GM21367 (cell line): Measurements from ENCODE around the gene KRT75.
"Not testable (repeated sequence)": the region's sequence is repeated elsewhere in the genome, so short reads cannot be mapped to it uniquely, and the experiment has no call there.

Experiments
- ATAC-seq: cut with Tn5 transposase; IDR thresholded peaks from one replicate; pipeline ENCODE4 v1.9.1; 2021; ENCODE audit not compliant: unreplicated experiment

The KRT75 gene

DNA sequence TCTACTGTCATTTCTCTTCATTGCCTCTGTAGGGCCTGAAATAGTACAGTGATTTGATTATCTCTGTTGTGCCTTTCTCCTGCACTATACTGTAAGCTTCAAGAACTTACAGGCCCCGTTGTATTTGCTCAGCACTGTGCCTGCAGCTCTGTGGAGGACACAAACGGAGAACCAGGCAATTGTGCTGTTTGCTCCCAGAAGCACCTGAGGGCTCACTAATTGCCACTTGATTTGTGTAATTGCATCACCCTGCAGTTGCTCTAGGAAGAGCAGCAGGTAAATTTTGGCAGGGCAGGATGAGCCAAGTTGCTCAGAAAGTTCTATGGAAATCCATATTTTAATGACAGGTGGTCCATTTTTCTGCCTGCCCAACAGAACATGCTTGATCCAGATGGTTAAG lies 16.4 kb downstream of the KRT75 start:
- ATAC-seq = no peak

DNA sequence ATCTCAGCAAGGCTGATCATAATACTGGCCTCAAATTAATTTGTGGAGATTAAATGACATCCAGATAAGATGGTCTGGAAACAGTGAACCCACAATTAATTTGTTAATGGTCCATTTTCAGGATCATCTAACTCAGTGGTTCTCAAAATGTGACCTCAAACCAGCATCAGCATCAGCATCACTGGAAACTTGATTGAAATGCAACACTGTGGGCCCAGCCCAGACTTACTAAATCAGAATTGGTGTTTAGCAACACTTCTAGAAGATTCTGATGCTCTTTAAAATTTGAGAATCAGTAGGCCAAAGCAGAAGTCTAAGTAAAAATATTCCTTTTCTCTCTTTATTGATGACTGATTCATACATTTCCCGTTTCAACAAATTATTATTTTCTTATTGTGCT lies 17.4 kb downstream of the KRT75 start:
- no peak for ATAC-seq

DNA sequence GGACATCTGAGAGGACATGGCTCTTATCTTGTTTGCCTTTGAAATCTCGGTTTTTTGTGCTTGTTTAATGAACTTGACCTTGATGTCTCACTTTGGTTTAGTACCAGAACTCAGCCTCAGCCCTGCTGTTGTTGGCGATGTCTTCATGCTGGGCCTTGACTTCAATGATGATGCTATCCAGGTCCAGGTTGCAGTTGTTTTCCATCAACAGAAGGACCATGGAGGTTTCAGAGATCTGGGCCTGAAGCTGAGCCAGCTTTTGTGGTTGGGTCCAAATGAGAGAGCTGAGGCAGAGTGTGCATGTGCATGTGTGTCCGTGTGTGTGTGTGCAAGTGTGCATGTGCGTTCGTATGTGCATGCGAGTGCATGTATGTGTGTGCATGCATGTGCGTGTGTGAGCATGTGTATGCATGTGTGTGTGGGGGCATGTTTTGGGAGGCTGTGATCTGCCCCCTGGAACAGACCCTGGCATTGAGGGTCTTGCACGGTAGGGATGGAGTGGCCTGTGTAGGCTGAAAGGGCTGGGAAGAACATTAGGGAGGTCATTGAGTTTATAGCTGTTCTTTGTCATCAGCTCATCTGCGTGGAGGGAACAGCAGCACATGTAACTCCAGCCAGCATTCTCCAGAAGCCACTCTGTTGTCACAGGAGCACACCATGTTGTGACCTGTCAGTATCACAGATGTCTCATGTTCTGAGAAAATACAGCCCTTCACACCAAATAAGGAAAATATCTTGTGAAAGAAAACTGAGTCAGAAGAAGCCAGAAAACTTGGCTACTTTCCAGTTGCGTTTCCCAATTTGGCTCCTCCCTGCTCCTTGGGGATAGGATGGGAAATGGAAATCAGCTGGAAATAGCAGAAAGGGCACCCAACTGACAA lies 18.1 kb downstream of the KRT75 start:
- ATAC-seq = no peak

DNA sequence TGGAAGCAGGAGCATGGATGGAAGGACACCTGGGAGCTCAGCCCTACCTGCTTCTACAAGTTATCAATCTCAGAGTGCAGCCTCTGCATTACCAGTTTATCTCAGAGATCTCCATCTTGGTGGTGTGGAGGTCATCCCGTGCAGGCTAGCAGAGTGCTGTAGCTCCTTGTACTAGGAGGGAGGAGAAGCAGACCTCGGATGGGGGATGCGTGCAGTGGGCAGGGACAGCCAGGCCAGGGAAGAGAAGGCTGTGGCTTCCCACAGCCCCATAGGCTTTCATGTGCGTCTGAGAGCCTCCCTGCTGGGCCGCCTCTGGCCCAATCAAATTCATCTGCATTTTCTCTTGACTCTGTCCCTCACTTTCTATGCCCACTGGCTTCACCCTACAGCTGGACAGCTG lies 19.2 kb downstream of the KRT75 start:
- ATAC-seq = no peak

DNA sequence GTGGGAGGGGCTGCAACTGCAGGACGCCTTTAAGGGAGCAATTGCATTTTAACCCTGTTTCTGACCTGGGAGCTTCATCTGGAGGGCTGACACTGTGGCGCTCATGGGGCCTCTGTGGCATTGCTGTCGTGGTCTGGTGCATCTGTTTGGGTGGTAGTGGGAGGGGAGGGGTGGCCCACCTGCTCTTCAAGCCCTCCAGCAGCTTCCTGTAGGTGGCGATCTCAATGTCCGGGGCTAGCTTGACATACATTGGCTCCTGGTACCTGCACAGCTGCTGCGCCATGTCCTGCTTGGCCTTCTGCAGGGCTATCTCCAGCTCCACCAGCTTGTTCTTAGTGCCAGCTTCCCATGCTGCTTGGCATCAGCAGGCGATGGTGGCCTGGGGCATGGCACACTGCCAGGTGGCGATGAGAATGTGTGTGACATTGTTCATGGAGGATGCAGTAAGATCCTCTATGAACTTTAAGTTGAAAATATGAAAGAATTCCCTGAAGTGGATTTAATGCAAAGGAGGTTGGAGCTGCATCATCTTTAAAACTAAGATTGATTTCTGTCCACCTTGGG lies 20.3 kb downstream of the KRT75 start:
- ATAC-seq = no peak

DNA sequence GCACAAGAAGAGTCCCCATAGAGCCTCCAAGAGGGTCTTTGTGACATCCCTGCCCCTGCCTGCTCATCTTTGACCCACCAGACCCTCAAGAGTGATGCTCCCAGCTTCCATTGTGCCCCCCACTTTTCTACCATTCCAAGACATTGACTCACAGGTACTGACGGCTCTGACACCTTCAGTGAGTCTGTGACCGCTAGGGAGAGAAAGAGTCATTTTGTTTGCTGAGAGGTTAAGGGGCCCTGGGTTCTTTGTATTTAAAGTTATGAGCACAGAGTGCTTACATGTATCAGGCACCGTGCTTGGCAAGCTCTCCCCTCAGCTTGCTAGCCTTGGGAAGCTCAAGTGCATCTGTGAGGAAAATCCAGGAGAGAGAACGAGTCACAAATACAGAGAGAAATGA lies 21.0 kb downstream of the KRT75 start:
- no peak for ATAC-seq

DNA sequence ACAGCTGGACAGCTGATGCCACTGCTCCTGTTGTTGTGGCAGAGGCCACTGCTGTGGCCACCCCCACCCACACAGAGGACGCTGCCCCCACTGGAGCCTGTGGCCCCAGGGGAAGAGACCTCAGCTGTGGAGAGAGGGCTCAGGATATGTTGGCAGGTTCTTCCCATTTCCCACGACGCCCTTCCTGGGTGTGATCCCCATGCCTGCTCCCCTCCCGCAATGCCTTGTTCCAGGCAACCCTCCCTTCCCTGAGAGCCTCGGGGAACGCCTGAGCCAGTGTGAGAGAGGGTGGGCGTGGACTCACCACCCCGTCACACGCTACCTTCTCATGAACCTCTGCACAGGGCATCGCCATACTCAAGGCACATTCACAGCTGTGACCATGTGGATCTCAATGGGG lies 22.4 kb downstream of the KRT75 start:
- no peak for ATAC-seq

DNA sequence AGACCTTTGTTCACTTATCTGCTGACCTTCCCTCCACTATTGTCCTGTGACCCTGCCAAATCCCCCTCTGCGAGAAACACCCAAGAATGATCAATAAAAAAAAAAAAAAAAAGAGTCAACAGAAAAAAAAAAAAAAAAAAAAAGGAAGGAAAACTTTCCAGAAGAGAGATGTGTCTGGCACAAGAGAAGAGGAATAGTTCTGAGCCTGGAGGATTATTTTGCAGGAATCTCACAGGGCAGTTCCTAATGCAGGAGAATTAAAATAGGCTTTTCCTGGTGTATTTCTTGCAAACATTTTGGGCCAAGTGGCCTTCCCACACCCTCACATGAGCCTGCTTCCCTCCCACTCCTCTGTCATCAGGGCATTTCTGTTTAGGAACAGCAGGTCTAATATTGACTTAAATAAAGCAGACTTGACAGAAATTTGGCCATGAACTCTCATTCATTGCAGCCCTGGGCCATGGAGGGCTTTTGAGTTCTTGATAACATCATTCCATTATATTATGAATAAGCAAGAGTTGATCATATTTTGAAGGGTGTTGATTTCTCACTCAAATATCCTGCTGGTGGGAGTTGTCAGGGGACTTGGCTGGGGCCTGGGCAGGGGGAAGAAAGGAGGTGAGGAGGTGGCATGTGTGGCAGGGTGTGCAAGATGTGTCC lies 23.5 kb downstream of the KRT75 start:
- not testable (repeated sequence) for ATAC-seq

DNA sequence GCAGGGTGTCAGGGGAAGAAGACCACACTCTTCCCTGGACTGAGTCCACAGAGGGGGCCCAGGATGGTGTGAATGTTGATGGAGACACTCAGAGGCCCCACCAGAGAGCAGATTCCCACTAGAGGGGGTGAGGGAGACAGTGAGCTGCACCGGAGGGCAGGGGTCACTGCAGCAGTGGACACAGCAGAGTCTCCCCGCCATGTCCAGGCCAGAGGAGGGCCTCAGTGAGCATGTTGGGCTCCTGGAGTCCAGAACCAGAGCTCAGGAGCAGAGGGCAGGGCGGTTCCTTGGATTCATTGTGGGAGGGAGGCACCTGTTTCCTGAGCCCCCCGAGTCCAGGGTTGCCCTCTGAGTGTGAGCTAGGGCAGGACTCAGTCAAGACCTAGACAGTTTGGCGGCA lies 26.3 kb downstream of the KRT75 start:
- no peak for ATAC-seq

DNA sequence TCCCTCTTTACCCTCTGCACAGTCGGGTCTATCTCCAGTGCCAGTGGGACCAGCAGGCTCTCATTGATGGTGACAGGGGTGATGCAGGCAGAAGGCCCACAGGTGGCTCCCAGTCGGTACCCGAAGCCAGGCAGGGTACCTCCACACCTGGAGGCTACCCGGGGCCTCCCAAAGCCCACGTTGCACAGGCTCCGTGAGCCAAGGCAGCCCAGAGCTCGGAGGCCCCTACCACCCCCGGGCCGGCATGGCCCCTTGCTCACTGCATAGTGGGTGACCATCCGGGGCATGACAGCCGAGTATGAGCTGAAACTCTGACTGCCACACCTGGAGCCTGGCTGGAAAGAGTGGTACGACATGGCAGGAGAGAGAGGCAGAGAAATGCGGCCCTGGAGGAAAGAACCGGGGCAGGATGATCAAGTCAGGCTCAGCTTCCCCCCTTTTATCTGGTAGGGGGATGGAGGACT lies 28.2 kb downstream of the KRT75 start, which contains the start of gene KRT82:
Gene KRT82, minus strand, starts transcription at position 414 of the 464 bp plus-strand sequence. Its CDS starts 58 bp downstream, at position 356.
- ATAC-seq = no peak

DNA sequence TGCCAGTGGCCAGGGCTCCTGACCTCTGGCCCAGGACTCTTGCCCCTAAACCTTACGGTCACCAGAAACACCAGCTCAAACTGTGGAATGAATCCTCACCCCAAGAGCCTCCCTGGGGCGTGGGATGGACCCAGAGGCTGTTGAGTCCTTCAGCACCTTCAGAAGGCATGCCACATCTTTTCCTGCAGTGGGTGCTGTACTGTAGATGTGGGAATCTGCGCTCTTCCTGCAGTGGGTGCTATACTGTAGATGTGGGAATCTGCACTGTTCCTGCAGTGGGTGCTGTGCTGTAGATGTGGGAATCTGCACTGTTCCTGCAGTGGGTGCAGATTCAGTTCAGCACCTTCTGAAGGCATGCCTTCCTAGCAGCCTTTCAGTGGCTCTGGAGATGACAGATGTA lies 29.2 kb downstream of the KRT75 start:
- ATAC-seq = no peak

DNA sequence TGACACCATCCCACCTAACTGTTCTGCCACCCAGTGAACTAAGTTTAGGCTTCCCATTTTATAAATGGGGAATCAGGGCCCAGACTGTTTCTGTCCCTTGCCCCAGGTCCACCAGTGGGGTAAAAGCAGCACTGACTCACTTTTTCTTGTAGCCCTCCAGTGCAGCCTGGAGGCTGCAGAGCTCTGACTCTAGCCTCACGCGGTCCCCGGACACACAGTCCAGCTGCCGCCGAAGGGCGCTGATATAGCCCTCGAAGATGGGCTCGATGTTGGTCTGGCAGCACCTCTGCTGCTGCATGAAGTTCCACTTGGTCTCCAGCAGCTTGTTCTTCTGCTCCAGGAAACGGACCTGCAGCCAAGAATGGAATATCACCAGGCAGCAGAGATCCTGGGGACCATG lies 30.6 kb downstream of the KRT75 start:
- ATAC-seq = no peak

DNA sequence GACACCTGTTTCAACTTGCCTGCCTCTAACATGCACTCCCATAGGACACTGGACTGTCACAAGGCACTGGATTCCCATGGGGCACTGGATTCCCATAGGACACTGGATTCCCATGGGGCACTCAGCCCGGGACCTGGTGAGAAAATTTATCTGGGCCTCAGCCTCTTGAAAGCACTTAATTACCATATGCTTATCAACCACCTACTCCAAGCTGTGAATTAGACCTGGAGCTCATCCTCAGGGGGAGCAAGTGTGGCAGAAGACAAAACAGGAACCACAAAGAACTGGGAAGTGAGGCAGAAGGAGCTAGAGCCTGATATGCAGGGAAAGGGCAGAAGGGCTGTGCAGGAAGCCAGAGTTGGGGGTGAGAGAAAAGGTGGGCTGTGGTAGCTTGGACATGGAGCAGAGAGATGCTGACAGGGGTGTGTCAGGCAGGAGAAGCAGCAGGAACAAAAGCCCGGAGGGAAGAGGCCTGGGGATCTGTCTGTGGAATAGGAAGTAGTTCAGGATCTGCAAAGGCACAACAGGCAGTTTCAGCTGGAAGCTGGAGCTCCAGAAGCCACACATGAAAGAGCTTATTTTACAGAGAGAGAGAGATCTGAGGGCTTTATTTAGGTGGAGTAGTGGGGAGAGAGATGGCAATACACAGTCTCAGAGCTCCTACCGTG lies 31.2 kb downstream of the KRT75 start:
- ATAC-seq = no peak

DNA sequence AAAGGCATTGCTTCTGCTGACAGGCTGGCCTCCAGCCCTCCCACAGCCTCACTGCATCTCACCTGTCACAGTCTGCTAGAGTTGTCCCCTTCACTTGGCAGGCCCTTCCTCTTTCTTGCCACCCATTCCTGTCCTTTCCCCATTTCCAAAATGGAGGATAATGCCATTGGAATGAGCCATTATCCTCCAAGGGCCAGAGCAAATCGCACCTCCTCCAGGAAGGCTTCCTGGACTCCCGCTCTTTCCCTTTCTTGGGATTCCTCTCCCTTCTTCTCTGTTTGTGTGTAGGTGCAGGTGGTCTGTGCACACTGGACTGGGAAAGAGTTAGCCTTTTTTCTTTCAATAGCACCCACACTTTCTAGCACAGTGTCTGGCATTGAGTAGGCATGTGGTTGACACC lies 31.8 kb downstream of the KRT75 start:
- ATAC-seq = no peak

DNA sequence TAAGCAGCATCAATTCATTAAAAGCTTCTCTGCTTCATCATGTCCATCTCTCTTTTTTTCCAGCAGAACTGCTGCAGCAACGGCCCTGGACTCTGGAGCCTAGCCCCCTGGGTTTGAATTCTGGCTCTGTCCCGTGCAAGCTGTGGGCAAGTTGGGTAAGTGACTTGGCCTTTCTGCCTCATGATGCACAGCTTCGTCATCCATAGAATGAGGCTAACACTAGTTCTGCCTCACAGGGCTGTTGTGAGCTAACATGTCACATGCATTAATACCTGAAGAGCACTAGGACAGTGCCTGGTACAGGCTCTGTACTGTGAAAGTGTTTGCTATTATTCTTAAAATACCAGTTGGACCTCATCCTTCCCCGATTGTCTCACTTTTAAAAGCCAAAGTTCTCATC lies 32.2 kb downstream of the KRT75 start:
- ATAC-seq = no peak

DNA sequence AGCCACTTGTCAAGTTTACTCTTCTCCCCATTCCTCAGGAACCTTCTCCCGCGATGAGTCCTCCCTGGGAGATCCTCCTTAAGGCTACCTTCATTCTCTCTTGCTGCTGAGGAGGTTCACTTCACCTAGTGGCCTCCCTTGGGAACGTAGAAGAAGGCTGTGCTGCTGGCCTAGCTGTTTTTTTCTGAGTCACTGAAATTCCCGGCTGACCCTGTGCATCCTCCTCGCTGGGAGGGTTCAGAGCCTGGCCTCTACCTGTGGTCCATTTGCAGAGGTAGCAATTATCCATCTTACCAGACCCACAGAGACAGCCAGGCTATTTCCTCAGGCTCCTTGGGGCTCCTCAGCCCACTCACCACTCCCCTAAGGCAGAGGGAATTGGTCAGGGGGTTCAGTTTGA lies 32.6 kb downstream of the KRT75 start:
- no peak for ATAC-seq

DNA sequence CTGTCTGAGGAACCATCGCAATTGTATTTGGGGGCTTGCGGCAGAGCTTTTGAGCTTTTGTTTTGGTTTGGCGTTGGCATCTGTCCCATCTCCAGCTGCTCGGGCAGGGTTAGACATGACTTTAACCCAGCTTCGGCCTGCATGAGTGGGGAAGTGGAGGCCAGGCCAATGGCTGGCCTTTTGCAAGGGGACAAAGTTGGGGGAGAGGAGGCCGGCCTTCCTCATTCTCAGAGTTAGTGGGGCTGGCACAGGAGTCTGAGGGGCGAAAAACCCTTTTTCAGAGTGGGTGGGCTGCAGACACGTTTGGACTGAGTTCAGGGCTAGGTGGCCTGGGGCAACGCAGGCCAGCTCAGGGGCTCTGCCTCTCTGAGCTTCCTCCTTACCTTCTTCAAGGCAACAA lies 33.3 kb downstream of the KRT75 start:
- ATAC-seq = no peak

DNA sequence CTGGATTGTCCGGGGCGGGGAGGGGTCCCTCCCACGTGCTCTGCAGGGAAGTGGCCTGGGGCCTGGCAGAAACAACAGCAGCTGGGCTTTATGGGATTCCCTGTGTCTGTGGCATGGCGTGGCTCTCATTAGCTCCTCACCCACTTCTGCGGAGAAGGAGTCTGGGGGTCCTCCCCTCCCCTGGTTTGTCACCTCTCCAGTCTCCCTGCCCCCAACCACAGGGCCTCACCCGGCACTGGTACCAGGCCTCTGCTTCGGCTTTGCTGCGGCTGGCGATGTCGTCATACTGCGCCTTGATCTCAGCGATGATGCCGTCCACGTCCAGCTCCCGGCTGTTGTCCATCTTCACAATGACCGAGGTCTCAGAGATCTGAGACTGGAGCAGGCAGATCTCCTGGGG lies 34.4 kb downstream of the KRT75 start:
- ATAC-seq = no peak

DNA sequence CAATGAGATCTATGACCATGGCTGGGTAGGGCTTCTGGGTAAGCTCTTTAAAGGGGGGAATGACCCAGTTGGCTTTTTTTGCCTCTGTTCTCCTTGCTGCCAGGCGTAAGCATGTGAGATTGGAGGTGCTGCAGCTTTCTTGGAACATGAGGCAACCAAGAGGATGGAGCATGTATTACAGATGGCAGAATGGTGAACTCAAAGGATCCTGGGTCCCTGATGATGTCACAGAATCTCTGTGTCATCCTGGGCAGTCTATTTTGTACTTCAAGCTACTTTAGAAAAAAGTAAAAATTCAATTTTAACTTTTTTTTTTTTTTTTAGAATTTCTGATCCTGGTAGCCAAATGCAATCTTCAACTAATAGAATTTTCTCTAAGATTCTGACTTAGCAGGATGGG lies 36.0 kb downstream of the KRT75 start:
- no peak for ATAC-seq

DNA sequence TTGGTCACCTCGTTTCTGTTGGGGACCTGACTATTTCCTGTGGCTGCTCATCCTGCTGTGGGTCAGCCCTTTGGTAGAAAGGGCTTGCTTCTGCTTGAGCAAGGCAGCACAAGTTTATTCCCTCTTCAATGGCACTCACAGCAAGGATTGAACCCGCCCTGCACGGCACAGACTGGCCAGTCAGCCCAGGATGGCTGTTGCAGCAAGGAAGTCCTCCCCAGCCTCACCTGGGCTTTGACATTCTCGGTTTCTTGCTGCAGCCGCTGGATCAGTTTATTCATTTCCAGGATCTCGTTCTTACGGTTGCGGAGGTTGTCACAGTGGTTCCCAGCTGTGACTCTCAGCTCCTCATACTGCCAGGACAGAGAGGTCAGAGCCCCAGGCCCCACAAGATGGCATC lies 37.5 kb downstream of the KRT75 start:
- no peak for ATAC-seq

DNA sequence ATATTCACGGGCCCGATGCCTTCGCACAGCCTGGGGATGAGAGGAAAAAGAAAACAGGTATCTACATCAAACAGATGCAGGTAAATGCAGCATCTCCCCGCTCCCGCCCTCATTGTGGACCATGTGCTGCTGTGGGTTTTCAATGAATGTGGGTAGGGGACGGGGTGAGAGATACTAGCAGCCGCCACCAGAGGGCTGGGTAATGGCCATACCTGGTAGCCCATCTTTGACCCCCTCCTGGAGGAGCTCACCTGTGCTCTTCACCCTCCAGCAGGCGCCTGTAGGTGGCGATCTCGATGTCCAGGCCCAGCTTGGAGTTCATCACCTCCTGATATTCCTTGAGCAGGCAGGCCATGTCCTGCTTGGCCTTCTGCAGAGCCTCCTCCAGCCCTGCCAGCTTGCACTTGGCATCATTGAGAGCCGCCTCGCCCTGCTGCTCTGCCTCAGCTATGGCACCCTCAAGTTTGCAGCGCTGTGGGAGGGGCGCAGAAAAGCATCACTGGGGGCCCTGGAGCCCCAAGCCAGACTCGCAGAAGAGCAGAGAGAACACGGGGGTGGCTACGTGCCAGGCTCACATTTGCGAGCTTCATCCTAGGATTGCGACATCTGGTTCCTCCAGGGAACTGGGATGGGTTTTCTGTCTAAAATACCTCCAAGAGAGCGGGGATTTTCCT lies 38.3 kb downstream of the KRT75 start:
- ATAC-seq = no peak
